Jurkat, Clone E6-1 (cell line): ENCODE data around the gene MGAT1.
"Not testable (repeated sequence)": the region's sequence is repeated elsewhere in the genome, so short reads cannot be mapped to it uniquely, and the experiment has no call there.

Experiments
- DNase-seq: peaks from one replicate; pipeline ENCODE4 v3.0.0-alpha.2; 2011; ENCODE audit warnings: low read depth, low spot score
- H3K4me3 ChIP-seq: 2 replicates; pipeline ENCODE4 v1.5.1; 2011; ENCODE audit warnings: mild to moderate bottlenecking, low read length, control low read depth, moderate library complexity

Gene MGAT1

DNA sequence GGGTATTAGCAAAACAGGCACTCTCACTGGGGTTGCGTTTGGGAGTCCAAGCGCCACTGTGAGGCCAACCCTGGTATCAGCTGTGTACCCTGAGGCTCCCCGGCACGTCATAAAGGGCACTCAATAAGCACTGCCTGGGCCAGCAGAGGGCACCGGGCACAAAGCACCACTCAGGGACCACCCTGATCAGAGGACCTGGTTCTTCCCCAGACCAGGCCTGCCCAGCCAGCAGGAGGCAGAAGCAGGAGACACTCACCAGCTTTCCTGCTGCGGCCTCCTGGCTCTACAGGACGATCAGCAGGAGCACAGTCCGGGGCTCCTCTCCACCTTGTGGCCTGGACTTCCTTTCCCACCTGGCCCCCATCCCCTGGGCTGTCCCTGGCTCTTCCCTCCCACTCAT is 12.6 kb downstream of the MGAT1 start:
- H3K4me3 ChIP-seq = no peak overlapping the region
- no peak for DNase-seq

GRCh38 chr5:180788651-180789410 is 13.8 kb downstream of the MGAT1 start:
- H3K4me3 ChIP-seq, DNase-seq: not testable (repeated sequence)

DNA sequence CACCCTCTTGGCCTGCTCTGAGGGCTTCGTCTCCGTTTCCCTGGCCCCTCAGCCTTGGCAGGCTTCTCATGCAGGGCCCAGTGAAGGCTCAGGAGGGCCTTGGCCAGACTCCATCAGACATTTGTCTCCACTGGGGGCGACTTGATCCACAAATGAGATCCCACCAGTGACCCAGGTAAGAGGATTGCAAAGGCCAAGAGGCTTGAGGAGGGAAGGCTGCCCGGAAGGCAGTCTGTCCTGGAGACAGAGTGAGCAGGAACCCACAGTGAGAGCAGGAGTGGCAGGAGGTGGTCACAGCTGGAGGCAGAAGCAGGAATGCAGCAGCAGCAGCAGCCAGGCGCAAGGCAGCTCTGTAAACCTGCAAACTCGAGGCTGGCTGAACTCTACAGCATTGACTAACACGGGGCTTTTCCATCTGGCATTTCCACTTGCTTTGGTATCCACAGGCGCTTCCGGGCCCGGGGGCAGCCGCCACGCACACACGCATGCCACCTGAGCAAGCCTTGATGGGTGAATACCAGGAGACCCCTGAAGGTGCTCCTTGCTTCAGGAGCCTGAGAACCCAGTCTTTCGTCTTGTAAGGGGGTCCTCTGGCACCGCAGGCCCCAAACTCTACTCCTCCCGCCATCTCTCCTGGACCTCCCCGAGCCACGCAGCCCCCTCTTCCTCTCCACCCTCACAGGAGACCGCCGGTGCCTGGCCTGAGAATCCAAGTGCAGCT is 14.7 kb downstream of the MGAT1 start:
- no peak overlapping the region for H3K4me3 ChIP-seq
- no peak for DNase-seq

DNA sequence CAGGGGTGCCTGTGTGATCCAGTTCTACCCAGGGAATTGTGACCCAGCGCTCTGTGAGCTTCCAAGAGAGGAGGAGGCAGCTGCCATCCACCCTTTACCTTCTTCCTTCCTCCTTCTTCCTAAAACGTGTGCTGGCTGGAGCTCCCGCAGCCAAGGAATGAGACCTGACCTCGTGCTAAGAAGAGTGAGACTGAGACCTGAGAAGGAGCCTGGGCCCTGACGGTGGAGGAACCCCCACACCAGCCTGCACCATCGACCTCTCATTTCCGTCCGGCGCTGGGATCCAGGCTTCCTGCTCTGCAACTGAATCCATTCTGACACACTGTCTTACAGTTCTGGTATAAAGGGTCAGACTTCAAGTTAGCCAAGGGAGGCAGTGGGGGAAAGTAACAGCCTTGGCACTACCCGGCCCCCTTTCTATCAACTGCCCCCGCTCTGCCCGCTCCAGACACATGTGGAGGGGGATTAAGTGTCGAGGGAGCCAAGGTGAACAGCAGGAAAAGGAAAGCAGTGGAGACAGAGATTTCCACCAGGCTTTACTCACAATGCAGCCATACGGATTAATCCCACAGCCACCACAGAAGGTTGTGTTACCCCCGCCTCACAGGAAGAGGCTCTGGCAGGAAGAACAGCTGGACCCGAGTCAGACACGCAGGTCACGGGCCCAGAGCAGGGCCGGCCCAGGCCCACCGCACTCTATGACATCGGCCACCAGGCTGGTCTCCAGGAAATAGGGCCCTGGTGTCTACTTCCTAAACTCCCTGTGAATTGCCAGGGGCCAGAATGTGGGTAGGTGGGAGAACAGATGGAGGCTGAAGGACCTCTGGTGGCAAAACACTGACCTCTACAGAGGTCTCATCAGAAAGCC is 15.8 kb downstream of the MGAT1 start:
- no peak for DNase-seq
- H3K4me3 ChIP-seq = no peak overlapping the region

DNA sequence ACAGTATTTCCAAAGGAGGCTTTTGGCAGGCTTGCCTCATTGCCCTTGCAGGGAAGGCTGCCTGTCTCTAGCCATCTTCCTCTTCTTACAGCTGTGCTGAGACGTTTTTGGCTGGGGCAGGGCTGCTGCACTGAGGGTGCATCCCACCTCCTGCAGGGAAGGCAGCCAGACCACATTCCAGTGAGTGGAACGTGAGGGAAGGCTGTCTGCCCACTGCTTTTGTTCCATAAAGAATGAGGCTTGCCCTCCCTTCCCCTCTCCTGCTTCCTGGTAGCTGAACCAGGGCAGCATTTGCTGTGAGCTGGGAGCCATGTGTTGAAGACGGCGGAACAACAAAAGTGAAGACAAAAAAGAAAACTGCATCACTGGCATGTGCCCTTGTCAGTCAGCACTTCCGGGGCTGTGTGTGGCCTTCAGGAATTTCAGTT is 16.8 kb downstream of the MGAT1 start:
- no peak overlapping the region for H3K4me3 ChIP-seq
- DNase-seq = no peak

GRCh38 chr5:180785121-180785781 is 17.4 kb downstream of the MGAT1 start:
- no peak for DNase-seq
- H3K4me3 ChIP-seq = no peak overlapping the region

- peak; percentile 47 for DNase-seq
- no peak overlapping the region for H3K4me3 ChIP-seq
These were observed 18.0 kb downstream of the MGAT1 start for GRCh38 chr5:180784497-180785097.

- DNase-seq = no peak
- H3K4me3 ChIP-seq = no peak overlapping the region
These were observed 19.1 kb downstream of the MGAT1 start for GRCh38 chr5:180783340-180784052.

DNA sequence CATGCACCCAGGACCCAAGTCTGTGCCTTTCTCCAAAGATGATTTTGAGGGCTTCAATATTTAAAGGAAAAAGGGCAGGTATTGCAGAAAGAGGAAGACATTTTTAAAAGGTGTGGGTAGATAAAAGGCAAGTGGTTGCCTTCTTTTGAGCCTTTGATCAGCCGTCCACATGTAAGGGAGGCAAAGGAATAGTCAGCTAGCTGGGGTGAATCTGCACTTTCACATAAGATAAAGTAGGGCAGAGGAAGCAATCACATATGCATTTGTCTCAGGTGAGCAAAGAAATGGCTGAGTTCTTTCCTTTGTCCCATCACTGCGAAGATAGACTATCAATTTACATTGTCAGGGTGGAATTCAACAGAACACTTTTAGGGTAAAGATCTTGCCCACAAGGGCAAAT is 19.9 kb downstream of the MGAT1 start:
- H3K4me3 ChIP-seq = no peak overlapping the region
- peak; percentile 48 for DNase-seq

DNA sequence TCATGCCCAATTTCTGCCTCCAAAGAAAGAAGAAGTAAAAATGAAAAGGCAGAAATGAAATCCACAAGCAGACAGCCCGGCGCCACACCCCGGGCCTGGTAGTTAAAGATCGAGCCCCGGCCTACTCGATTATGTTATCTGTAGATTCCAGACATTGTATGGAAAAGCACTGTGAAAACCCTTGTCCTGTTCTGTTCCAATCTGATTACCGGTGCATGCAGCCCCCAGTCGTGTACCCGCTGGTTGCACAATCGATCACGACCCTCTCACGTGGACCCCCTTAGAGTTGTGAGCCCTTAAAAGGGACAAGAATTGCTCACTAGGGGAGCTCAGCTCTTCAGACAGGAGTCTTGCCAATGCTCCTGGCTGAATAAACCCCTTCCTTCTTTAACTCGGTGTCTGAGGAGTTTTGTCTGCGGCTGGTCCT is 20.7 kb downstream of the MGAT1 start:
- DNase-seq, H3K4me3 ChIP-seq: not testable (repeated sequence)

GRCh38 chr5:180779985-180780610 is 22.5 kb downstream of the MGAT1 start:
- DNase-seq = no peak
- H3K4me3 ChIP-seq = no peak overlapping the region

DNA sequence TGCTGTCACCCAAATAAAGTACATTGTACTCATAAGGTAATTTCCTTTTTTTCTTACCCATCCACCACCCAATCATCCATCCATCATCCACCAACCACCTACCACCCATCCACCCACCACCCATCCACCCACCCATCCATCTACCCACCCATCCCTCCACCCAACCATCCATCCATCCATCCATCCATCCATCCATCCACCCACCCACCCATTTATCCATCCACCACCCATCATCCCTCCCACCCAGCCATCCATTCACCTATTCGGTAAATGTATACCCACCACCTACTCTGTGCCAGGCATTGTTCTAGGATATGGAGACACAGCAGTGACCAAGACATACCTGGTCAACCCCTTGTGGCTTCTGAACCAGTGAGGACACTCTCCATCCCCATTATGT is 25.1 kb downstream of the MGAT1 start:
- H3K4me3 ChIP-seq = no peak overlapping the region
- DNase-seq = no peak

GRCh38 chr5:180776376-180776775 is 26.2 kb downstream of the MGAT1 start:
- DNase-seq = no peak

DNA sequence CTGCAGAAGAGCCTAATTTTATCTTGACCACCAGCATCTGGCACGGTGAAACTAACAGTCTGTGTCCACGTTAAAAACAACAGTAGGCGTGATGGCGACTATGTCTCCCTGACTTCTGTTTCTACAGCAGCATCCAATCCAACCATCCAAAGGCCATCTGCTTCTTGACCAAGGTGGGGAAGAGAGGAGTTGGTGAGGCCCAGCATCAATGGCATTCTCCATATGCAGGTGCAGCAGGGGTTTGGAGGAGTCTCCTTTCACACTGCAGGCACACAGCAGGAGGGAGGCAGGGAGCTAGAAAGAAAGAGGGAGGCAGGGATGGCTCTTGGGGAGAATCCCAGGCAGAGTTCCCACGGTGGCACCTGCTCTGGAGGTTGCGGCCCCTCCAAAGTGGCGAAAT is 27.0 kb downstream of the MGAT1 start:
- DNase-seq = no peak
- no peak overlapping the region for H3K4me3 ChIP-seq

More at GRCh38 chr5:180776376-180776775, 26.2 kb downstream of the MGAT1 start:
- H3K4me3 ChIP-seq = no peak overlapping the region

GRCh38 chr5:180771839-180772238 is 30.8 kb downstream of the MGAT1 start:
- H3K4me3 ChIP-seq = no peak overlapping the region
- no peak for DNase-seq

DNA sequence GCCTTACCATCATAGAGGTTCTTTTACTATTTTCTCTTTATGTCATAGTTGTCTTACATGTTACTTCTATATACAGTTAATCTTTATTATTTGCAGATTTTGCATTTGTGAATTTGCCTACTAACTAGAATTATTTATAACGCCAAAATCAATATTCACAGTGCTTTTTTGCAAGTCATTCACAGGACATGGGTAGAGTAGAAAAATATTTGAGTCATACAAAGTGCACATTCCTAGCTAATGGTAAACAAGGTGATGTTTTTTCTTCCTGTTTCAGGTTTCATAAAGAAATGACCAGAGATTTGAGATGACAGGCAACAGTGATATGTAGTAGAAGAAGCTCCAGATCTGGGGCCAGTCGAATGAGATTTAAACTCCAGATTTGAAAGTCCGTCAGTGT is 32.8 kb downstream of the MGAT1 start:
- no peak overlapping the region for H3K4me3 ChIP-seq
- no peak for DNase-seq

DNA sequence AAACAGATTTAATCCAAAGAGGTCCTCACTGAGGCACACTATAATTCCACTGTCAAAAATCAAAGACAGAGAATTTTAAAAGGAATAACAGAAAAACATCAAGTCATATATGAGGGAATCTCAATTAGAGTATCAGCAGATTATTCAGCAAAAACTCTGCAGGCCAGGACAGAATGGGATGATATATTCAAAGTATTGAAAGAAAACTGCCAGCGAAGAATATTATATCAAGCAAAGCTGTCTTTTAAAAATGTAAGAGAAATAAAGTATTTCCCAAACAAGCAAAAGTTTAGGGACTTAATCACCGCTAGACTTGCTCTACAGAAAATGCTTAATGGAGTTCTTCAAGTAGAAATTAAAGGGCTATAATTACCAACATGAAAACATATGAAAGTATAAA is 47.0 kb downstream of the MGAT1 start:
- no peak overlapping the region for H3K4me3 ChIP-seq
- DNase-seq = no peak

DNA sequence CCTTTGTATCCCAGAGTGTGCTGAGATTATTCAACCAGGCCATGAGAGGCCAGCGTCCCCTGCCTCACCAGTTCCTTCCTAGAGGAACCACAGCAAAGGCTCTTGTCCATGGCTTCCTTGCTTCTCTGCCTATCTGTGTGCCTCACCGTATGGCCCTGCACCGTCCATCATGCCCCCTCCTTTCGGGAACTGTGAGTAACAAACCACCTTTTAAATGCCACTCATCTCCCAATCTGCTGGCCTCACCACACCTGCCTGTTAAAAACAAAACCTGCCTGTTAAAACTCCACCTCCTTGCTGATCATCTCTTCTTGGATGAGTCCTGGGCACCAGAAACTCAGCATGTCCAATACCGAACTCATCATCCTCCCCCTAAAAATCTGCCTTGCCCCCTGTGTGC is 58.4 kb downstream of the MGAT1 start:
- no peak for DNase-seq
- no peak overlapping the region for H3K4me3 ChIP-seq
